ENCODE data around the gene NCDN. TPM values are rescaled to one million over a fixed set of nuclear protein-coding genes. Genes with fewer than 3 reads are reported as not detected.

NCDN gene, protein sequence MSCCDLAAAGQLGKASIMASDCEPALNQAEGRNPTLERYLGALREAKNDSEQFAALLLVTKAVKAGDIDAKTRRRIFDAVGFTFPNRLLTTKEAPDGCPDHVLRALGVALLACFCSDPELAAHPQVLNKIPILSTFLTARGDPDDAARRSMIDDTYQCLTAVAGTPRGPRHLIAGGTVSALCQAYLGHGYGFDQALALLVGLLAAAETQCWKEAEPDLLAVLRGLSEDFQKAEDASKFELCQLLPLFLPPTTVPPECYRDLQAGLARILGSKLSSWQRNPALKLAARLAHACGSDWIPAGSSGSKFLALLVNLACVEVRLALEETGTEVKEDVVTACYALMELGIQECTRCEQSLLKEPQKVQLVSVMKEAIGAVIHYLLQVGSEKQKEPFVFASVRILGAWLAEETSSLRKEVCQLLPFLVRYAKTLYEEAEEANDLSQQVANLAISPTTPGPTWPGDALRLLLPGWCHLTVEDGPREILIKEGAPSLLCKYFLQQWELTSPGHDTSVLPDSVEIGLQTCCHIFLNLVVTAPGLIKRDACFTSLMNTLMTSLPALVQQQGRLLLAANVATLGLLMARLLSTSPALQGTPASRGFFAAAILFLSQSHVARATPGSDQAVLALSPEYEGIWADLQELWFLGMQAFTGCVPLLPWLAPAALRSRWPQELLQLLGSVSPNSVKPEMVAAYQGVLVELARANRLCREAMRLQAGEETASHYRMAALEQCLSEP
- total RNA-seq: 10 to 100 TPM; 23.7 to 24.7 TPM

DNA sequence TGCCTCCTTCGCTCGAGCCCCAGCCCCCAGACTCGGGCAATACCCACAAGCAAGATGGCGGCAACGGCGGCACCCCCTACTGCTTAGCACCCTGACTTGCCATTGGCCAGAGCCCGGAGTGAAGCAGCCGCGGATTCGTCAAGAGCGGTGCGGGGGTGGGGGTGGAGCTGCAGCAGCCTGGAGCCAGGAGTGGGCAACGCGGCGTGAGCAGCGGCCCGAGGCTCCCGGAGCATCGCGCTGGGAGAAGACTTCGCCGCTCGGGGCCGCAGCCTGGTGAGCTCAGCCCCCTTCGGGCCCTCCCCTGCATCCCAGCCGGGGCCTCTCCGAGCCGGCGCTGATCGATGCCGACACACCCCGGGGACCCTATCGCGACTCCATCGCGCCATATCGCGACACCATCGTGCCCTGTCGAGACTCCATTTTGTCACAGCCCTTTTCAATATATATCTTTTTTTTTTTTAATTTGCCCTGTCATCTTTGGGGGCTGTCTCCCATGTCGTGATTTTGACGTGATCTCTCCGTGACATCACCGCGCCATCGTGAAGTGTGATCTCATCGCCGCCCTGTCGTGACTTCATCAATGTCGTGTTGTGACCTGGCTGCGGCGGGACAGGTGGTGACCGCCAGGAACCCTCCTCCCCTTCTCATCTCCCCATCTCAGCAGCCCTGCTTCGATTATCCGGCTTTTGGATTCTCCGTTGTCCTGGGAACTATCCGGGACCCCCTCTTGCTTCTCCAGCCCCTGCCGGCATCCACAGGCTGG lies at the start of gene NCDN:
TSS of gene NCDN (plus strand) at position 189 of the 763 bp plus-strand sequence. CDS start at position 581, 392 bp downstream.
- DNase-seq: peak; percentile 97
- peaks cover 70% of the 10 kb centered on the region for H3K4me1 Mint-ChIP-seq (ENCODE audit: low read depth)
- peak within 1 kb of the TSS; percentile 99 for H3K27ac Mint-ChIP-seq
- H3K36me3 Mint-ChIP-seq (ENCODE audit: insufficient read depth in 2 of 2): peaks cover 2 to 9% of the 10 kb centered on the region in 2 donors
- no peaks in the 10 kb centered on the region for H3K9me3 Mint-ChIP-seq
- peak; percentile 91 to 94 for ATAC-seq (replicated peaks in 1 of 2)
- H3K27me3 Mint-ChIP-seq (ENCODE audit: low read depth): no peaks in the 10 kb centered on the region
- peak within 1 kb of the TSS; percentile 99 for H3K4me3 Mint-ChIP-seq

DNA sequence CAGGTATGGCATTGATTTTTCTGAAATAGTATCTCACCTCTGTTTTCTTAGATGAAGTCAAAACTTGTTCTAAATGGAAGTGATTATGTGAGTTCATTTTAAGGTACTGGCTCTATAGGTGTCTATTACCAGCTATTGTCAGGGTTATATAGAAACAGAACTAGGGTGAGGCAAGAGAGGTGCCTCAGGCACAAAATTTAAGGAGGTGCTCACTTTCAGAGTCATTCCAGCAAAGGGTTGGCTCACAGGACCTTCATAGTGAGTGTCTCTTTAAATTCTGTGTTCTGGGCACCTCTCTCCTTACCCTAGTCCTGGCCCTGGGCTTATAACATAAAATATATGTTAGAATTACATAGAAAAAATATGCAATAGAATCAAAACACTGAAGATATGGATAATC lies 49.7 kb upstream of the NCDN start:
- ATAC-seq (replicated peaks in 1 of 2) (no peak), DNase-seq (no peak)
- no peaks in the 10 kb centered on the region for H3K27me3 Mint-ChIP-seq (ENCODE audit: low read depth)
- no peak overlapping the region for H3K27ac Mint-ChIP-seq
- H3K4me1 Mint-ChIP-seq (ENCODE audit: low read depth): peaks cover 58% of the 10 kb centered on the region
- no peaks in the 10 kb centered on the region for H3K9me3 Mint-ChIP-seq
- peak overlapping the region in 1 of 2 donors; percentile 7 for H3K4me3 Mint-ChIP-seq
- peaks cover 0 to 7% of the 10 kb centered on the region in 2 donors for H3K36me3 Mint-ChIP-seq (ENCODE audit: insufficient read depth in 2 of 2)

DNA sequence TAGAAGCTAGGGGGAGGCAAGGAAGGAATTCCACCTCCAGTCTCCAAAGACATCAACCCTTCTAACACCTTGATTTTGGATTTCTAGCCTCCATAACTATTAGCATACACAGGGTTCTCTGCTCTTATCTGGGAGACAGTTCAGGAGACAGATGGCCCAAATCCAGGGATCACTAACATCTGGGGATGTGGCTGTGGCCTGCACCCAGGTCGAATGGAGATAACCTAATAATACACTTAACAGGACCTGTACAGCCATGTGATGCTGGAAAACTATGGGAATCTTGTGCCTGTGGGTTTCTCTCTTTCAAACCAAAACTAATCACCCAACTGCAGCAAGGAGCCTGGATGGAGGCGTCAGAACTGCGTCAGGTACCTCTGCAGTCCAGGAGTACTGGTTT lies 48.0 kb upstream of the NCDN start:
- Mint-ChIP-seq H3K9me3 (no peaks in the 10 kb centered on the region), H3K27me3 (ENCODE audit: low read depth) (no peaks in the 10 kb centered on the region), H3K4me3 (no peak overlapping the region), H3K36me3 (ENCODE audit: insufficient read depth in 2 of 2) (peaks cover 0 to 4% of the 10 kb centered on the region in 2 donors), H3K4me1 (ENCODE audit: low read depth) (peaks cover 58% of the 10 kb centered on the region), H3K27ac (no peak overlapping the region)
- DNase-seq (no peak), ATAC-seq (replicated peaks in 1 of 2) (no peak)

DNA sequence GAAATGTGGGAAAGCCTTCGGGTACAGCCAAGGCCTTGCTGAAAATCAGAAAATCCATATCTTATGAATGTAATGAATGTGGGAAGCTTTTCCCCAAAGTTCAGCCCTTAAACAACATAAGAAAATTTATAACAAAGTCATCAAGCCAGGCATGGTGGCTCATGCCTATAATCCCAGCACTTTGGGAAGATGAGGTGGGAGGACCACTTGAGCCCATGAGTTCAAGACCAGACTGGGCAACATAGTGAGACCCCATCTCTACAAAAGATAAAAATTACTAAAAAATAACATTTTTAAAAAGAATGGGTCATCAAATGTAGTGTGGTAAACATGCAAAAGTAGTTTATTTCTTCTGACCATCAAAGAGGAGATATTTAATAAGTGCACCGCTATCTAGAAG lies 46.3 kb upstream of the NCDN start:
- Mint-ChIP-seq H3K36me3 (ENCODE audit: insufficient read depth in 2 of 2) (peaks cover 13 to 17% of the 10 kb centered on the region in 2 donors), H3K9me3 (peaks cover 4 to 8% of the 10 kb centered on the region in 2 donors), H3K4me3 (no peak overlapping the region), H3K4me1 (ENCODE audit: low read depth) (peaks cover 46% of the 10 kb centered on the region), H3K27me3 (ENCODE audit: low read depth) (no peaks in the 10 kb centered on the region), H3K27ac (no peak overlapping the region)
- ATAC-seq (replicated peaks in 1 of 2): no peak
- DNase-seq: no peak

DNA sequence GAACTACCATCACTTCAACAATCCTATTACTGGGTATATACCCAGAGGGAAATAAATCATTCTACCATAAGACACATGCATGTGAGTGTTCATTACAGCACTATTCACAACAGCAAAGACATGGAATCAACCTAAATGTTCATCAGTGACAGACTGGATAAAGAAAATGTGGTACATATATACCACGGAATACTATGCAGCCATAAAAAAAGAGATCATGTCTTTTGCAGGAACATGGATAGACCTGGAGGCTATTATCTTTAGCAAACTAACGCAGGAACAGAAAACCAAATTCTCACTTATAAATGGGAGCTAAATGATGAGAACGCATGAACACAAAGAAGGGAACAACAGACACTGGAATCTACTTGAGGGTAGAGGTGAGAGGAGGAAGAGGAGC lies 39.4 kb upstream of the NCDN start:
- H3K9me3 Mint-ChIP-seq: peaks cover 17 to 20% of the 10 kb centered on the region in 2 donors
- H3K4me1 Mint-ChIP-seq (ENCODE audit: low read depth): peaks cover 15% of the 10 kb centered on the region
- H3K27ac Mint-ChIP-seq: no peak overlapping the region
- ATAC-seq (replicated peaks in 1 of 2) (no peak), DNase-seq (no peak)
- H3K27me3 Mint-ChIP-seq (ENCODE audit: low read depth): no peaks in the 10 kb centered on the region
- H3K36me3 Mint-ChIP-seq (ENCODE audit: insufficient read depth in 2 of 2): peaks cover 26 to 30% of the 10 kb centered on the region in 2 donors
- no peak overlapping the region for H3K4me3 Mint-ChIP-seq

DNA sequence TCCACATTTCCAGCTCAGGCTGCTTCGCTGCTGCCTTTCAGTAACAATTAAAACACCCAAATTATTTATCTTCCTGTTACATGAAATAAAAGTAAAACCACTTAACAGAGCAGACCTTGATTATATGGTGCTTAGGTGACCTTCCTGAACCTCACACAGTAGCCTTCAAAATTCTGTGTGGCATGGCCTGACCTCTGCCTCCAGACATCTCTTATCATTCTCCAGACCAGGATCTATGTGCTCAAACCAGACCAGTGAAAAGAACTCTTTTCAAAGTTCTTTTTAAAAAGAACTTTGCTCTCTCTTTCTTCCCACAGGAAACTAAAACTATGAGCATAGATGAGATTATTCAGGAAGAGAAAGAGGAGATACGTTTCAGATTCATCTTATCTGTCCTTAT lies 38.2 kb upstream of the NCDN start:
- Mint-ChIP-seq H3K9me3 (peaks cover 17 to 22% of the 10 kb centered on the region in 2 donors), H3K27me3 (ENCODE audit: low read depth) (no peaks in the 10 kb centered on the region), H3K27ac (no peak overlapping the region), H3K4me1 (ENCODE audit: low read depth) (peaks cover 15% of the 10 kb centered on the region), H3K4me3 (no peak overlapping the region), H3K36me3 (ENCODE audit: insufficient read depth in 2 of 2) (peaks cover 31 to 32% of the 10 kb centered on the region in 2 donors)
- ATAC-seq (replicated peaks in 1 of 2) (no peak), DNase-seq (no peak)

DNA sequence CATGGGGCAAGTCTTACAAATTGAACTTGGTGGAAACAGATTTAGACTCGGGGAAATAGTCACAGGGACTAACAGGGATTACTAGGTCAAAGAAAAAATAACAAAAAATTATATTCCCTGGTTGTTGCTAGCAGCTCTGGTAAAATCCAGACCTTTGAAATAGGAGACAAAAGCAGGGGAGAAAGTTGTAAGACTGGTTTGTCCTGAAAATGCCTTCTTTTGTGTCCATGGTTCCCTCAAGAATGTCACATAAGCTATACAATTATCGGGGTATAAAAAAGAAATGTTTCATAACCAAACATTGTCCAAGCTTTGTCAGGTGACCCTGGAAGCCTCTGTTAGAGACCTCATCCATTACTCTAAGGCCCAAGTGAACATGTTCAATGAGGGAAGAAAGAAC lies 33.5 kb upstream of the NCDN start:
- Mint-ChIP-seq H3K4me3 (no peak overlapping the region), H3K36me3 (ENCODE audit: insufficient read depth in 2 of 2) (peaks cover 12 to 15% of the 10 kb centered on the region in 2 donors), H3K9me3 (peaks cover 2 to 13% of the 10 kb centered on the region in 2 donors), H3K27ac (no peak overlapping the region), H3K4me1 (ENCODE audit: low read depth) (peaks cover 8% of the 10 kb centered on the region), H3K27me3 (ENCODE audit: low read depth) (no peaks in the 10 kb centered on the region)
- DNase-seq (no peak), ATAC-seq (replicated peaks in 1 of 2) (no peak)

DNA sequence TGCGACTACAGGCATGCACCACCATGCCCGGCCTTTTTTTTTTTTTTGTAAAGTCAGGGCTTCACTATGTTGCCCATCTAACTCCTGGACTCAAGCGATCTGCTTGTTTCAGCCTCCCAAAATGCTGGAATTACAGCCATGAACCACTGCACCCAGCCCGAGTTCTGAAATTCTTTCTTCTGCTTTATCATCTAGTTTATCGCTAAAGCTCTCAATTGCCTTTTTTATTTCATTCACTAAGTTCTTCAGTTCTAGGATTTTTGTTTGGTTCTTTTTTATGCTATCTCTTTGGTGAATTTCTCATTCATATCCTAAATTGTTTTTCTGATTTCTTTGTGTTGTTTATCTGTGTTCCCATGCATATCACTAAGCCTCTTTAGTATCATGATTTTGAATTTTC lies 27.4 kb upstream of the NCDN start:
- Mint-ChIP-seq H3K9me3 (peaks cover 7 to 13% of the 10 kb centered on the region in 2 donors), H3K4me3 (no peak overlapping the region), H3K4me1 (ENCODE audit: low read depth) (peaks cover 6% of the 10 kb centered on the region), H3K27ac (peak overlapping the region; percentile 8), H3K36me3 (ENCODE audit: insufficient read depth in 2 of 2) (peaks cover 17 to 23% of the 10 kb centered on the region in 2 donors), H3K27me3 (ENCODE audit: low read depth) (no peaks in the 10 kb centered on the region)
- ATAC-seq (replicated peaks in 1 of 2) (no peak), DNase-seq (no peak)

DNA sequence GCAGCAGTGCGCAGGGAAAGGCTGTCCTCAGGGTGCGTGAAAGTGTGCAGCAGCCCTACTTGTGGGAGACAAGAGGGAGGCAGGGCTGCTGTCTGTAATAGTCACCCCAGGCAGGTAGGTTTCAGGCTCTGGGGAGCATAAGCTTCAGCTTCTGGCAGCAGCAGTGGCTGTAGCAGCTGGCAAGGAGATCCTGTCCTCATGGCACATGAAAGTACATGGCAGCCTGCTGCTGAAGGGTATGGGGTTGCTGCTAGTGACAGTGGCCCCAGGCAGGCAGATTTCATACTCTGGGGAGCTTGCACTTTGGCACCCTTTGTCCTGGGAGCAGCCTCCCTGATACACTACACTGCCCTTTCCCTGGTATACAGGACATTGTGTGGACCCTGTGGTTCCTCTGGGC lies 26.7 kb upstream of the NCDN start:
- Mint-ChIP-seq H3K27ac (no peak overlapping the region), H3K27me3 (ENCODE audit: low read depth) (no peaks in the 10 kb centered on the region), H3K4me1 (ENCODE audit: low read depth) (peaks cover 14% of the 10 kb centered on the region), H3K9me3 (peaks cover 7 to 13% of the 10 kb centered on the region in 2 donors), H3K36me3 (ENCODE audit: insufficient read depth in 2 of 2) (peaks cover 14 to 23% of the 10 kb centered on the region in 2 donors), H3K4me3 (no peak overlapping the region)
- ATAC-seq (replicated peaks in 1 of 2) (no peak), DNase-seq (no peak)

DNA sequence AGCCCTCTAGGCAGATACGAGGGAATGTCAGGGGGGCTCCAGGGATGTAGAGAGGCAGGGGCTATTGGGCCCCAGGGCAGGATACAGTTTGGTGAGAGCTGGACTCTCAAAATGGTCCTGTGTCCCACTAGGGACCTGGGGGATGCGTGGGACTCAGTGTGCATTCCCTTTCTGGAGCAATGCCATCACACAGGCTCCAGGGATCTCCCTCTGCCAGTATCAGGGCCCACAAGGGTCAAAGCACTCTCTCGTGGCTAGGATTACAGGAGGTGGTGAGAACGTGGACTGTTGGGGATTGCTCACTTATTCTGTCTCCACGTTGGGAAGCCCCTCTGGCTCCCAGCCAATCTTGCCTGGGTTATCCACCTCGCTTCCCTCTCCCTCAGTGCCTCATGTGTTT lies 26.2 kb upstream of the NCDN start:
- ATAC-seq (replicated peaks in 1 of 2) (no peak), DNase-seq (no peak)
- H3K4me3 Mint-ChIP-seq: no peak overlapping the region
- peaks cover 7 to 13% of the 10 kb centered on the region in 2 donors for H3K9me3 Mint-ChIP-seq
- no peaks in the 10 kb centered on the region for H3K27me3 Mint-ChIP-seq (ENCODE audit: low read depth)
- H3K36me3 Mint-ChIP-seq (ENCODE audit: insufficient read depth in 2 of 2): peaks cover 14 to 23% of the 10 kb centered on the region in 2 donors
- no peak overlapping the region for H3K27ac Mint-ChIP-seq
- peaks cover 16% of the 10 kb centered on the region for H3K4me1 Mint-ChIP-seq (ENCODE audit: low read depth)

DNA sequence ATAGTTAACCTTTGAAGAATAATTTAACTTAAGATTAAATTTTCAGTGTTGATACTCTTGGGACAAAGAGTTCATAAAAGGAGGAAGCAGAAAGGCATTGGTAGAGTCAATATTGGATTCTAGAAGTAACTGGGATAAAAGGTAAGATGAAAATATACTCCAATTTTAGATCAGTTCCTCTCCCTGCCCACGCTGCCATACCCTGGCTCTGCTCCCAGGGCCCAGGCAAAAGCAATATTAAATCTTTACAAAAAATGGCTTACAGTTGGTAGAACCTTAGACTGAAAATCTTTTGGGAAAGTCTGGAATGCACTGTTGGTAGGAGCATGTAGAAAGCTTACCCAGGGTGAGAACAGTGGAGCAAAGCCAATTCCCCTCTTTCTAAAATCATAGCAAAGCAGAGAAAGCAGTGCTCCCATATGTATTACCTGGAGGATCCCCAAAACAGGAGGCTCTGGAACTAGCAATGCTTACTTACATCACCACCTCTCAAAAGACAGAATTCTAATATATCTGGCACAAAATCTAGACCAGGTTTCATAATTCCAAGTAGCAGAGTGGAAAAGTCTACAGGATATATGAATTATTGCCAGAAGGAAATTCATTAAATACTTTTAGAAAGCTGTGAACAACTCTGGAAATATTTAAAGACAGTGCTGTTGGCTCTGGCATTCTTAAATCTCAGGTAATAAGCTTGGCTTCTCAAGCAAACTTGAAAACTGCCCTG lies 24.9 kb upstream of the NCDN start:
- Mint-ChIP-seq H3K27me3 (ENCODE audit: low read depth) (no peaks in the 10 kb centered on the region), H3K9me3 (peaks cover 4 to 9% of the 10 kb centered on the region in 2 donors), H3K27ac (no peak overlapping the region), H3K4me1 (ENCODE audit: low read depth) (peaks cover 29% of the 10 kb centered on the region), H3K36me3 (ENCODE audit: insufficient read depth in 2 of 2) (peaks cover 11 to 16% of the 10 kb centered on the region in 2 donors), H3K4me3 (no peak overlapping the region)
- no peak for ATAC-seq (replicated peaks in 1 of 2)
- no peak for DNase-seq

DNA sequence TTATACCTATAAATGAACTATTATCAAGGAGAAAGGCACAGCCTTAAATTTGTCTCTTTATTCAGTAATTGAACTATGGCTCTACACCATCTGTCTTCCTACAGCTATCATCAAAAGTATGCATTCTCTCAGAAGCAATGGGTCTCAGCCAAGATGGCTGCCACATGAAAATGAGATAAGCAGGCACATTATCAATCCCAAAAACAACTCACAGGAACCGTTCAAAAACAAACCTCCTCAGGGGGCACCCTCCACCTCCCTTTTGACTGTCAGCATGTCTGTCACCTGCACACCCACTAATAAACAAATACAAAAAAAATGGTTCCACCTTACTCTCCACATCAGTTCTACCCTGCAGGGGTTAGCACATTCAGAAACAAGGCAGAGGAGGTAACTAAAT lies 24.0 kb upstream of the NCDN start:
- peaks cover 39% of the 10 kb centered on the region for H3K4me1 Mint-ChIP-seq (ENCODE audit: low read depth)
- H3K27ac Mint-ChIP-seq: no peak overlapping the region
- no peak for ATAC-seq (replicated peaks in 1 of 2)
- peaks cover 10 to 16% of the 10 kb centered on the region in 2 donors for H3K36me3 Mint-ChIP-seq (ENCODE audit: insufficient read depth in 2 of 2)
- peaks cover 4 to 7% of the 10 kb centered on the region in 2 donors for H3K9me3 Mint-ChIP-seq
- no peak overlapping the region for H3K4me3 Mint-ChIP-seq
- DNase-seq: no peak
- no peaks in the 10 kb centered on the region for H3K27me3 Mint-ChIP-seq (ENCODE audit: low read depth)

Measured in activated T-cell treated with anti-CD3 and anti-CD28 coated beads, Interleukin-2, amount 50 U/mL, for 72 hours (primary cell).